Astrocyte of the spinal cord (primary cell): Measurements from ENCODE around the gene FAM240A.

ENCODE experiments used
- DNase-seq: peaks from one replicate; pipeline ENCODE4 v3.0.0; 2011; ENCODE audit warnings: low read depth, low spot score
- H3K4me3 ChIP-seq: 2 replicates; pipeline ENCODE4 v1.5.1; 2011; ENCODE audit warnings: low read depth, mild to moderate bottlenecking, low read length, moderate library complexity
- CTCF ChIP-seq: IDR thresholded peaks from 2 replicates; pipeline ENCODE4 v1.5.1; 2012; ENCODE audit warnings: low read depth, mild to moderate bottlenecking, low read length, inconsistent platforms
- in situ Hi-C: cut with HindIII; loops from 2 replicates; pipeline ENCODE4 v1.10.0; 2017; ENCODE audit warnings: low sequenced_read_pairs

Gene FAM240A

GRCh38 chr3:46668591-46668990 is 56.3 kb downstream of the FAM240A start:
- no peak for TF ChIP-seq CTCF
- H3K4me3 ChIP-seq: no peak overlapping the region
- in situ Hi-C loops: no loop called here
- DNase-seq: no peak

- no peak for DNase-seq
- in situ Hi-C loops: no loop called here
- H3K4me3 ChIP-seq: no peak overlapping the region
- TF ChIP-seq CTCF: no peak
Measured at GRCh38 chr3:46669191-46669999, 57.1 kb downstream of the FAM240A start.

GRCh38 chr3:46670000-46670890 is 57.9 kb downstream of the FAM240A start:
- TF ChIP-seq CTCF: no peak
- DNase-seq: no peak
- in situ Hi-C loops: no loop called here
- H3K4me3 ChIP-seq: no peak overlapping the region

GRCh38 chr3:46670891-46671427 is 58.6 kb downstream of the FAM240A start:
- no peak for TF ChIP-seq CTCF
- H3K4me3 ChIP-seq: no peak overlapping the region
- in situ Hi-C loops: no loop called here
- DNase-seq: no peak

GRCh38 chr3:46671541-46672348 is 59.4 kb downstream of the FAM240A start:
- in situ Hi-C loops: no loop called here
- no peak for TF ChIP-seq CTCF
- H3K4me3 ChIP-seq: no peak overlapping the region
- DNase-seq: no peak

- in situ Hi-C loops: no loop called here
- DNase-seq: no peak
- TF ChIP-seq CTCF: no peak
- H3K4me3 ChIP-seq: no peak overlapping the region
Measured at GRCh38 chr3:46672349-46672695, 60.0 kb downstream of the FAM240A start.
